Keratinocyte (primary cell): ENCODE results near the gene CFAP43. TPM values are rescaled to one million over a fixed set of nuclear protein-coding genes. Genes with fewer than 3 reads are reported as not detected.

ENCODE experiments used
- DNase-seq: peaks from one replicate; pipeline ENCODE4 v3.0.0-alpha.2; 2011; ENCODE audit warnings: low read depth, missing footprints, low spot score
- FAIRE-seq: peaks from 2 replicates; lab custom pipeline; 2011; peaks lifted over from hg19 to GRCh38; lab: Jason Lieb, UNC
- H2AFZ ChIP-seq: 2 replicates; pipeline ENCODE4 v1.6.0; 2012; ENCODE audit warnings: low read length, control low read depth, inconsistent platforms; ENCODE audit not compliant: control insufficient read depth
- H3K27ac ChIP-seq: 2 replicates; pipeline ENCODE4 v1.5.1; 2011; ENCODE audit warnings: low read length; ENCODE audit not compliant: control insufficient read depth, insufficient read depth
- H3K27me3 ChIP-seq: 3 replicates; pipeline ENCODE4 v1.6.0; 2011; ENCODE audit warnings: low read length; ENCODE audit not compliant: control insufficient read depth, insufficient read depth; ENCODE audit errors: extremely low read depth
- H3K36me3 ChIP-seq, 2 experiments: 2 replicates in 1 of 2; 3 replicates in 1 of 2; pipeline ENCODE4 v1.5.1; 2011; ENCODE audit warnings: low read length in 2 of 2, mild to moderate bottlenecking in 1 of 2; ENCODE audit not compliant: control insufficient read depth in 2 of 2, insufficient read depth in 2 of 2; ENCODE audit errors: extremely low read depth in 1 of 2
- H3K4me1 ChIP-seq: 3 replicates; pipeline ENCODE4 v1.5.1; 2011; ENCODE audit warnings: low read length; ENCODE audit not compliant: control insufficient read depth, insufficient read depth; ENCODE audit errors: extremely low read depth
- H3K4me2 ChIP-seq: 3 replicates; pipeline ENCODE4 v1.6.0; 2011; ENCODE audit warnings: low read depth, low read length; ENCODE audit not compliant: control insufficient read depth, insufficient read depth; ENCODE audit errors: extremely low read depth
- H3K4me3 ChIP-seq, 3 experiments: fragments of 200-600 bp in 1 of 3; sonication (generic) in 1 of 3; 2 replicates in 2 of 3; 3 replicates in 1 of 3; pipeline ENCODE4 v1.5.1; 2011 to 2016; ENCODE audit warnings: low read length in 3 of 3, mild to moderate bottlenecking in 3 of 3, control low read depth in 2 of 3, inconsistent platforms in 1 of 3, low read depth in 1 of 3, mixed read lengths in 1 of 3, mixed run types in 1 of 3, moderate library complexity in 1 of 3; ENCODE audit not compliant: control insufficient read depth in 2 of 3, insufficient read depth in 2 of 3; ENCODE audit errors: extremely low read depth in 1 of 3
- H3K79me2 ChIP-seq: 2 replicates; pipeline ENCODE4 v1.6.0; 2012; ENCODE audit warnings: low read length; ENCODE audit not compliant: control insufficient read depth, insufficient read depth
- H3K9ac ChIP-seq: 3 replicates; pipeline ENCODE4 v1.6.0; 2011; ENCODE audit warnings: low read length; ENCODE audit not compliant: control insufficient read depth, insufficient read depth; ENCODE audit errors: extremely low read depth
- H3K9me1 ChIP-seq: 3 replicates; pipeline ENCODE4 v1.6.0; 2011; ENCODE audit warnings: low read length; ENCODE audit not compliant: control insufficient read depth, insufficient read depth; ENCODE audit errors: extremely low read depth
- H3K9me3 ChIP-seq: 2 replicates; pipeline ENCODE4 v1.5.1; 2012; ENCODE audit warnings: low read depth, low read length; ENCODE audit not compliant: control insufficient read depth
- H4K20me1 ChIP-seq: 3 replicates; pipeline ENCODE4 v1.6.0; 2011; ENCODE audit warnings: low read length; ENCODE audit not compliant: control insufficient read depth, insufficient read depth; ENCODE audit errors: extremely low read depth
- CTCF ChIP-seq, 3 experiments: IDR thresholded peaks in 1 of 3; conservative IDR thresholded peaks in 1 of 3; optimal IDR thresholded peaks in 1 of 3; 2 replicates in 2 of 3; 3 replicates in 1 of 3; pipeline versions ENCODE3 to v1.5.1; 2011; ENCODE audit warnings: low read length in 3 of 3, mild to moderate bottlenecking in 3 of 3, moderate library complexity in 2 of 3, control low read depth in 1 of 3, inconsistent platforms in 1 of 3; ENCODE audit not compliant: insufficient read depth in 2 of 3; ENCODE audit errors: extremely low read depth in 1 of 3
- EZH2 ChIP-seq: IDR thresholded peaks from one replicate; pipeline ENCODE4 v1.6.1; 2012; ENCODE audit warnings: inconsistent platforms, mild to moderate bottlenecking, low read length, moderate library complexity
- dilution Hi-C: fragments of 300-500 bp; cut with MboI; formaldehyde crosslinking; loops from one replicate; pipeline ENCODE4 v1.7.0; 2020; ENCODE audit warnings: low sequenced_read_pairs; ENCODE audit not compliant: extremely low pct_ligation_motif_present
- polyA plus RNA-seq, 5 experiments: library from polyadenylated mRNA; depleted of rRNA in 3 of 5; stranded (reverse) in 3 of 5; stranded (forward) in 1 of 5; unstranded in 1 of 5; fragments of >200 nt; gene quantifications; 1 replicate in 1 of 5; 2 replicates in 3 of 5; 3 replicates in 1 of 5; pipeline versions ENCODE4 v1.2.1 to v1.2.3, GENCODE V29; 2011 to 2012; ENCODE audit warnings: missing spikeins in 2 of 5, low read depth in 1 of 5, low replicate concordance in 1 of 5

Gene CFAP43
- polyA plus RNA-seq, 1 donor (not counting 4 experiments of a cell fraction or from before 2014, with no cell fraction given) = 0.25 TPM

- H3K9ac ChIP-seq = no peak overlapping the region
- H3K27me3 ChIP-seq = no peaks in the 10 kb centered on the region
- DNase-seq = no peak
- TF ChIP-seq CTCF (optimal IDR thresholded peaks at IDR 0.05 in 1 of 3, IDR thresholded peaks at IDR 0.05 in 1 of 3, conservative IDR thresholded peaks at IDR 0.05 in 1 of 3; ENCODE audit: extremely low read depth in 1 of 3, insufficient read depth in 2 of 3, low read length in 3 of 3) = no peak
- TF ChIP-seq EZH2 = no peak
- no peak for FAIRE-seq
- dilution Hi-C loops = no loop called here
- no peaks in the 10 kb centered on the region for H3K9me1 ChIP-seq
- no peak overlapping the region for H3K4me2 ChIP-seq
- H3K4me1 ChIP-seq = no peaks in the 10 kb centered on the region
- no peak overlapping the region for H2AFZ ChIP-seq
- H3K27ac ChIP-seq = no peak overlapping the region
- H3K79me2 ChIP-seq = no peaks in the 10 kb centered on the region
- H4K20me1 ChIP-seq = no peaks in the 10 kb centered on the region
- H3K9me3 ChIP-seq = no peaks in the 10 kb centered on the region
- no peak overlapping the region for H3K4me3 ChIP-seq
- no peaks in the 10 kb centered on the region for H3K36me3 ChIP-seq
Measured at GRCh38 chr10:104230490-104230889, 1.7 kb downstream of the CFAP43 start.

- Histone ChIP-seq H2AFZ (no peak overlapping the region), H3K9ac (no peak overlapping the region), H3K9me3 (no peaks in the 10 kb centered on the region), H3K79me2 (no peaks in the 10 kb centered on the region), H3K4me1 (no peaks in the 10 kb centered on the region), H3K4me3 (no peak overlapping the region), H3K36me3 (no peaks in the 10 kb centered on the region), H3K27ac (no peak overlapping the region), H3K9me1 (no peaks in the 10 kb centered on the region), H3K27me3 (peaks cover 7% of the 10 kb centered on the region), H3K4me2 (no peak overlapping the region), H4K20me1 (no peaks in the 10 kb centered on the region)
- FAIRE-seq (no peak), DNase-seq (no peak)
- dilution Hi-C loops = no loop called here
- TF ChIP-seq CTCF (optimal IDR thresholded peaks at IDR 0.05 in 1 of 3, IDR thresholded peaks at IDR 0.05 in 1 of 3, conservative IDR thresholded peaks at IDR 0.05 in 1 of 3; ENCODE audit: extremely low read depth in 1 of 3, insufficient read depth in 2 of 3, low read length in 3 of 3) = no peak
- no peak for TF ChIP-seq EZH2
Measured at GRCh38 chr10:104223304-104223703, 8.9 kb downstream of the CFAP43 start.
